Common myeloid progenitor, CD34-positive (primary cell): ENCODE results near the gene MTHFSD.

Experiments used
- CTCF ChIA-PET: fragments of 350-600 bp; sonication (Branson Sonifier 250); formaldehyde crosslinking; loops from one replicate; lab custom pipeline; 2021; ENCODE audit warnings: antibody characterized with exemption; lab: Charles Lee
- POLR2A ChIA-PET: fragments of 350-600 bp; sonication (Branson Sonifier 250); formaldehyde crosslinking; loops from one replicate; lab custom pipeline; 2021; ENCODE audit warnings: antibody characterized with exemption; lab: Charles Lee
- DNase-seq, 3 donors: peaks; one replicate each; pipeline versions ENCODE4 v3.0.0 to v3.0.0-alpha.2; 2013
- H3K27ac ChIP-seq, 2 experiments: 1 replicate in 1 of 2; 2 replicates in 1 of 2; pipeline ENCODE4 v1.7.0; 2013; ENCODE audit warnings: inconsistent platforms in 2 of 2, low read length in 2 of 2, mild to moderate bottlenecking in 2 of 2, low read depth in 1 of 2, moderate library complexity in 1 of 2; ENCODE audit not compliant: severe bottlenecking in 2 of 2, insufficient read depth in 1 of 2, poor library complexity in 1 of 2
- H3K27me3 ChIP-seq, 5 experiments: replicated peaks in 2 of 5; 1 replicate in 3 of 5; 2 replicates in 2 of 5; pipeline versions ENCODE4 v1.6.1 to v1.7.0; 2013; ENCODE audit warnings: low read length in 4 of 5, mild to moderate bottlenecking in 2 of 5, moderate library complexity in 2 of 5, inconsistent platforms in 1 of 5; ENCODE audit not compliant: insufficient read depth in 5 of 5, control insufficient read depth in 4 of 5
- H3K36me3 ChIP-seq, 4 experiments: 1 replicate in 2 of 4; 2 replicates in 2 of 4; pipeline versions ENCODE4 v1.6.1 to v1.7.0; 2013; ENCODE audit warnings: low read length in 3 of 4, control low read depth in 1 of 4, mild to moderate bottlenecking in 1 of 4; ENCODE audit not compliant: control insufficient read depth in 4 of 4, insufficient read depth in 4 of 4
- H3K4me1 ChIP-seq, 4 experiments: 1 replicate in 3 of 4; 2 replicates in 1 of 4; pipeline versions ENCODE4 v1.6.1 to v1.7.1; 2013; ENCODE audit warnings: low read length in 3 of 4, mild to moderate bottlenecking in 3 of 4, control low read depth in 1 of 4, inconsistent platforms in 1 of 4, moderate library complexity in 1 of 4; ENCODE audit not compliant: control insufficient read depth in 4 of 4, insufficient read depth in 4 of 4; ENCODE audit errors: control extremely low read depth in 1 of 4
- H3K4me3 ChIP-seq, 7 experiments: 1 replicate in 4 of 7; 2 replicates in 3 of 7; pipeline versions ENCODE4 v1.5.1 to v1.7.0; 2013; ENCODE audit warnings: mild to moderate bottlenecking in 7 of 7, low read length in 6 of 7, moderate library complexity in 6 of 7, inconsistent platforms in 2 of 7, low read depth in 2 of 7, control low read depth in 1 of 7; ENCODE audit not compliant: insufficient read depth in 4 of 7, control insufficient read depth in 1 of 7; ENCODE audit errors: extremely low read depth in 1 of 7
- H3K9me3 ChIP-seq, 5 experiments: 1 replicate in 4 of 5; 2 replicates in 1 of 5; pipeline versions ENCODE4 v1.6.1 to v1.7.1; 2013; ENCODE audit warnings: low read length in 4 of 5, mild to moderate bottlenecking in 2 of 5, inconsistent platforms in 1 of 5, low read depth in 1 of 5, moderate library complexity in 1 of 5; ENCODE audit not compliant: control insufficient read depth in 4 of 5, insufficient read depth in 2 of 5; ENCODE audit errors: control extremely low read depth in 1 of 5
- WGBS: methylation state at CpG from one replicate; pipeline ENCODE4 v1.1.5; 2013; ENCODE audit not compliant: insufficient coverage; 5-methylcytosine and 5-hydroxymethylcytosine counted together

The MTHFSD gene

DNA sequence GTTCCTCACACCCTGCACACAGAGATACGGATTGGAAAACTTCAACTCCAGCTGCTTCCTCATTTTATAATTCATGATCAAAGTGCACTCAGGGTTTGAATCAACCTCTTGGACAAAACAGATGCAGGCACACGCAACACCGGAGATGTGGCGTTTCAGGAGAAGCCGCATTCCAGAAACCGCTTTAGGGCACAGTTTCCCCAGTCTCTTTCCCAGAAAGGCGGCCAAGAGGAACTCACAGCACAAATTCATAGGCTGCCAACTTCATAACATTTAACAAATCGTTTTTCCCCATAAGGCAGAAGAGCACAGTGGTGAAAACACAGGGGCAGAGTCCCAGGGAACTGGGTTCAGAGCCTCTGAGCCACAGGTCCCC lies 8.4 kb downstream of the MTHFSD start:
- Histone ChIP-seq H3K27ac (no peak overlapping the region), H3K4me3 (no peak overlapping the region), H3K27me3 (no peaks in the 10 kb centered on the region), H3K36me3 (peaks cover 7 to 65% (median 41%) of the 10 kb centered on the region in 4 experiments), H3K9me3 (no peaks in the 10 kb centered on the region), H3K4me1 (no peaks in the 10 kb centered on the region)
- POLR2A ChIA-PET = no interaction called here
- 97% methylated on average over 7 of the region's 8 CpGs for WGBS
- DNase-seq = no peak
- CTCF ChIA-PET = interaction anchor here (1.0 to 1.3 kb wide), 2 partner anchors 17 to 18 kb away, joined by 3 read pairs; no protein-coding TSS in a partner anchor

DNA sequence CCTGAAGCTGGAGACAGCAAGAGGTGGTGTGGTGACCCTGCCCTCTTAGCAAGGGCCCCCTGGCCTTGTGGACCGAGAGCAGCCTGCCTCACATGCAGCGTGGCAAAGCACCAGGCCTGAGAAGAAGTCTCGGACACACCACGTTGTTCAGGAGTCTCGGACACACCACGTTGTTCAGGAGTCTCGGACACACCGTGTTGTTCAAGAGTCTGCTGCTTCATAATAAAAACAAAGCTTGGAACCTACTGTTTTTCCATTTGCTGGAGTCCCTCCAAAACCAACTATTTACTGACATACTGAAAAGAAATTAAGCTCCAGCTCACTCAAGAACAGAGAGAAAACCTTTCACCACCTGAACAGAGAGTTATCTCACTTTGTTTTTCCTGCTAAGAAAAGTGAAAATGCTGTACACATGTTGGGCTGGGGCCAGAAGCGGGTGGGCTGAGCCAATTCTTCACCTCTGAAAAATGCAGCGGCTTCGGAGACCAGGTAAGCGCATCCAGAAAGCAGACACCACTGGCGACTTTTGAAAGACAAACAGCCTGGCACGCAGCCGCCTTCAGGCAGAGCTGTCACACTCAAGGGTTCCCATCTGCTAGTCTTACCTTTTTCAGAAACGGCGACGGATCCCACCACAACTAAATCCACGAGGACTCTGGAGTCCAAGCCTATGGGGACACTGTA lies 8.9 kb downstream of the MTHFSD start:
- Histone ChIP-seq H3K36me3 (peaks cover 7 to 66% (median 44%) of the 10 kb centered on the region in 4 experiments), H3K27me3 (no peaks in the 10 kb centered on the region), H3K4me1 (no peaks in the 10 kb centered on the region), H3K4me3 (no peak overlapping the region), H3K9me3 (no peaks in the 10 kb centered on the region), H3K27ac (no peak overlapping the region)
- ChIA-PET CTCF (interaction anchor here (1.0 to 1.3 kb wide), 2 partner anchors 17 to 19 kb away, joined by 3 read pairs; no protein-coding TSS in a partner anchor), POLR2A (interaction anchor here (0.5 kb wide), 1 partner anchor 187 kb away, joined by 3 read pairs; no protein-coding TSS in a partner anchor)
- no peak for DNase-seq
- 97% methylated on average over 19 of the region's 19 CpGs for WGBS

DNA sequence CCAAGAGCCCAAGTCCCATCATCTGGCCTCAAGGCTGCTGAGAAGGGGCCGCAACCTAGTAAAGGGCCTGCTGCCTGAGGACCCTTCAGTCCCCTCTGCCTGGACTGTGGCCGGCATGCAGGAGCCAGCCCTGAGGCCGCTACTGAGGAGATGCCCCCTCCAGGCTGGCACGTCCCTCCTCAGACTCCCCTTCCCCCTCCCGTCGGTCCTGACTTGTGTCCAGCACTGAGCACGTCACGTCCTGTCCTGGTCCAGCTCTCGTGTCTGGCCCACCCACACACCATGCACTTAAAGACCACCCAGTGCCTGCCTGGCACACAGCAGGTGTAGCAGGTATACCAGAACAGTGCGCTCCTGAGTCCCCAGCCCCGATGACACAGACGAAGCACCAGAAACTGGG lies 9.6 kb downstream of the MTHFSD start:
- ChIA-PET POLR2A (interaction anchor here (0.5 kb wide), 1 partner anchor 187 kb away, joined by 3 read pairs; no protein-coding TSS in a partner anchor), CTCF (interaction anchor here (1.0 kb wide), 1 partner anchor 16 kb away, joined by 3 read pairs; no protein-coding TSS in a partner anchor)
- WGBS = 80% methylated on average over 10 of the region's 12 CpGs
- Histone ChIP-seq H3K9me3 (no peaks in the 10 kb centered on the region), H3K4me3 (no peak overlapping the region), H3K4me1 (no peaks in the 10 kb centered on the region), H3K27me3 (no peaks in the 10 kb centered on the region), H3K27ac (no peak overlapping the region), H3K36me3 (peaks cover 7 to 67% (median 45%) of the 10 kb centered on the region in 4 experiments)
- no peak for DNase-seq

DNA sequence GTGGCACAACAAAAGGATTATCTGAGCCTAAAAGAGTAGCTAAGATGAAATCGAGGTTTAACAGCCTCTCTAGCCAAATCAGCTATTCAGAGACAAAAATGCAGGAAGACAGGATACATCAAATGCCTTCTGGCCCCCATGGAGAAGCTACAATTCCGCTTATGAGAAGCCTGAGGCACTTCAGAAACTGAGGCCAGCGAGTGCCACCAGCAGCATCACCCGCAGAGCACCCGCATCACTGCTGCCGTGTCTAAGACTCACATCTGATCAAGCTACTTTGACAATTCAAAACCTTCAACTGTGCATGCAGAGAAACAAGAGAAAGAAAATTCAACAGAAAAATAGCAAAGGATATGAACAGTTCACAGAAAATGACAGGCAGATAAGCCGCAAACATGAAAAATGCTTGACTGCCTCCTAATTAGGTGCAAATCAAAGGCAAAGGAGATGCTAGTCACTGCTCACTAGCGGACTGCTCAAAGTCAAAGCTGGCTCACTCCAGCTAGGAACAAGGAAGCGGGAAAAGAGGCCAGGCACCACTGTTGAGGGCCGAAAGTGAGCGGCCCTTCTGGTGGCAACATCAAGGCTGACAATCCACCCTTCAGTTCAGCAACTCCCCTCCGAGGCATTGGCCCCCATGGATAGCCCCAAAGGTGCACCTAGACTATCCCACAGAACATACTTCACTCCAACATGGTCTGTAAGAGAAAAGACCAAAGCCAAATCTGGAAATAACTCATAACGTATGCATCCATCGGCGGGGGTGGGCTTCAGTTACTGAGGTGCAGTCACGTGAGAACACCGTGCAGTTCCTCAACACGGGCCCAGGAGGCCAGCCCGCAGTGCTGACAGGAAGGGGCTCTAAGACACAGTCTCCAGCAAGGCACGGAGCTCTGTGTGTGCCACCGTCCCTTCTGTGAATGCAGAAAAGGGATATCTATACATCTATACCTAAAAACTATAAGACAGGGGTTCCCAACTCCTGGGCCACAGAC lies 12.0 kb downstream of the MTHFSD start:
- peaks cover 11 to 78% (median 49%) of the 10 kb centered on the region in 4 experiments for H3K36me3 ChIP-seq
- ChIA-PET CTCF (interaction anchor here (0.5 to 1.0 kb wide), 2 partner anchors 11 to 77 kb away, joined by 3 to 4 read pairs; no protein-coding TSS in a partner anchor), POLR2A (no interaction called here)
- H3K4me3 ChIP-seq = no peak overlapping the region
- H3K27ac ChIP-seq = no peak overlapping the region
- H3K9me3 ChIP-seq = no peaks in the 10 kb centered on the region
- DNase-seq = no peak
- H3K27me3 ChIP-seq = no peaks in the 10 kb centered on the region
- no peaks in the 10 kb centered on the region for H3K4me1 ChIP-seq
- whole genome bisulfite sequencing = 92% methylated on average over 17 of the region's 21 CpGs

DNA sequence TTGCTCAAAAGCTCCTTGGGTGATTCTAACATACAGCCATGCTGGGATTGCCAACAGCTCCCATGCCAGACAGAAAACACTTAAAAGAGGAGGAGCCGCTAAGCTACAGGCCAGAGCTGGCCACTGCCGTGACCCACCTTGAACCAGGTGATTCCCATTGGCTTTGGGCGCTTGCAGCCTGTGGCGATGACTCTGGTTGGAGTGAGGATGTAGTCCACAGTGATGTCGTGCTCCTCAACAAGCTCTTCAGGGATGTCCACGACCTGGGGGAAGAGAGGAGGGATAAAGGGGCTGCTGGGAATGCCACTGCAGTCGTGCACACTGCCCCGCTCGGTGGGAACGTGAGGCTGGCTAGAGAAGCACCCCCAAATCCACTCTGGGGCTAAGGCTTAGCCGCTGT lies 13.5 kb downstream of the MTHFSD start:
- Histone ChIP-seq H3K4me3 (no peak overlapping the region), H3K27ac (no peak overlapping the region), H3K9me3 (no peaks in the 10 kb centered on the region), H3K36me3 (peaks cover 8 to 77% (median 51%) of the 10 kb centered on the region in 4 experiments), H3K4me1 (no peaks in the 10 kb centered on the region), H3K27me3 (no peaks in the 10 kb centered on the region)
- 96% methylated on average over 7 of the region's 11 CpGs for WGBS
- POLR2A ChIA-PET = no interaction called here
- CTCF ChIA-PET = interaction anchor here (0.6 kb wide), 1 partner anchor 10 kb away, joined by 4 read pairs; no protein-coding TSS in a partner anchor
- DNase-seq = no peak

DNA sequence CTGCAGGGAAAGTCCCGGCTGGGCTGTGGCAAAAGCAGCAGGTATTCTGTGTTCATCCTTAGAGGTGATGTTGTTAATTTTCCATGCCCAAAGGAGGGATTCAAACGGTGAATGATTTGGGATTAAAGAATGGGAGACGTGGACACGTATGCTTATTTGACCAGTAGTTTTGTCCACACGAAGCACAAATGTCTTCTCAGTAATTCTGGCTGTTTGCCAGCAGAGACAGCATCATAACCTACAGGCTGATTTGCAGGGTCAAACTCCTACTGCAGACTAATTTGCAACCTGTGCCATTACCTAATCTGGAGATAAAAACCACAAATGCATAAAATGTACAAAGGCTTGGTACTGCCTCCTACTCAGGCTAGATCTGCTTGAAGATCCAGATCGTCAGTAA lies 14.1 kb downstream of the MTHFSD start:
- ChIA-PET CTCF (interaction anchor here (0.6 kb wide), 1 partner anchor 9 kb away, joined by 4 read pairs; no protein-coding TSS in a partner anchor), POLR2A (no interaction called here)
- H3K27me3 ChIP-seq = no peaks in the 10 kb centered on the region
- H3K27ac ChIP-seq = no peak overlapping the region
- no peaks in the 10 kb centered on the region for H3K4me1 ChIP-seq
- peaks cover 8 to 73% (median 50%) of the 10 kb centered on the region in 4 experiments for H3K36me3 ChIP-seq
- no peaks in the 10 kb centered on the region for H3K9me3 ChIP-seq
- WGBS = 97% methylated on average over 5 of the region's 6 CpGs
- no peak overlapping the region for H3K4me3 ChIP-seq
- DNase-seq = no peak
